ENCODE data around the gene TTBK1.

DNA sequence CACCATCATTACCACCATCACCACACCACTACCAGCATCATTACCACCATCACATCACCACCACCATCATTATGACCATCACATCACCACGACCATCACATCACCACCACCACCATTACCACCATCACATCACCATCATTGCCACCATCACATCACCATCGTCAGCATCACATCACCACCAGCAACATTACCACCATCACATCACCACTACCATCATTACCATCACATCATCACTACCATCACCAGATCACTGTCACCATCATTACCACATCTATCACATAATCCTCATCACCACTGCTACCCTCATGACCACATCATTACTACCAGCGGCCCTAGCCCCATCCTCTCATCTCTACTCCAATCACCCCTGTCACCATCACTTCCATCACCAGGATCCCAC lies 51.3 kb downstream of the TTBK1 start:
- TF ChIP-seq, protein P1, sequence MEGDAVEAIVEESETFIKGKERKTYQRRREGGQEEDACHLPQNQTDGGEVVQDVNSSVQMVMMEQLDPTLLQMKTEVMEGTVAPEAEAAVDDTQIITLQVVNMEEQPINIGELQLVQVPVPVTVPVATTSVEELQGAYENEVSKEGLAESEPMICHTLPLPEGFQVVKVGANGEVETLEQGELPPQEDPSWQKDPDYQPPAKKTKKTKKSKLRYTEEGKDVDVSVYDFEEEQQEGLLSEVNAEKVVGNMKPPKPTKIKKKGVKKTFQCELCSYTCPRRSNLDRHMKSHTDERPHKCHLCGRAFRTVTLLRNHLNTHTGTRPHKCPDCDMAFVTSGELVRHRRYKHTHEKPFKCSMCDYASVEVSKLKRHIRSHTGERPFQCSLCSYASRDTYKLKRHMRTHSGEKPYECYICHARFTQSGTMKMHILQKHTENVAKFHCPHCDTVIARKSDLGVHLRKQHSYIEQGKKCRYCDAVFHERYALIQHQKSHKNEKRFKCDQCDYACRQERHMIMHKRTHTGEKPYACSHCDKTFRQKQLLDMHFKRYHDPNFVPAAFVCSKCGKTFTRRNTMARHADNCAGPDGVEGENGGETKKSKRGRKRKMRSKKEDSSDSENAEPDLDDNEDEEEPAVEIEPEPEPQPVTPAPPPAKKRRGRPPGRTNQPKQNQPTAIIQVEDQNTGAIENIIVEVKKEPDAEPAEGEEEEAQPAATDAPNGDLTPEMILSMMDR (IDR thresholded peaks at IDR 0.05): no peak
- TF ChIP-seq EZH2 (IDR thresholded peaks at IDR 0.05; ENCODE audit: borderline replicate concordance, insufficient read depth, low read depth, low read length, poor library complexity, severe bottlenecking): no peak

All from B cell (primary cell).